GM12875 (cell line): ENCODE results near the gene HCRTR1.

Experiments used
- H3K4me3 ChIP-seq: one replicate; pipeline ENCODE4 v1.5.1; 2011; ENCODE audit warnings: low read depth, low read length, control low read depth
- TF ChIP-seq, protein P1 (sequence below): IDR thresholded peaks from 2 replicates; pipeline ENCODE4 v1.5.1; 2011; ENCODE audit warnings: low read depth, mild to moderate bottlenecking, control low read depth, inconsistent platforms, low read length, moderate library complexity, borderline replicate concordance; ENCODE audit not compliant: insufficient read depth

HCRTR1 gene

DNA sequence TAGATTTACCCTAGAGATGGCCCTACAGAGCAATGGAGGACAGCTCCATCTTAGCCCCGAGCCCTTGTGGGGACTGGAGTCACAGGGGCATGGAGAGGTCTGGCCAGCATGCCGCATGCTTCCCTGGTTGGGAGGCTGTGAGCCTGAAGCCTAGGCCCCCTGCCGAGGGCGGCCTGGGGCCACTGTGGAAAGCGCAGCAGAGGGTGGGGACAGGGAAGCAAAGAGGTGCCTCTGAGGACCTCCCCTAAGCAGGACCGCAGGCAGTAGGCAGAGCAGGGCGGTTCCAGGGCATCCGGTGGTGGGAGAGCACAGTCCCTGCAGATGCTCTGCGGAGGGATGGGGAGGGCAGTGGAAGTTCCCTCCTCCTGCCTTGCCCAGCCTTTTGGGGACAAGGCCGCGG is 53.7 kb downstream of the HCRTR1 start:
- H3K4me3 ChIP-seq = no peak overlapping the region
- TF ChIP-seq, protein P1, sequence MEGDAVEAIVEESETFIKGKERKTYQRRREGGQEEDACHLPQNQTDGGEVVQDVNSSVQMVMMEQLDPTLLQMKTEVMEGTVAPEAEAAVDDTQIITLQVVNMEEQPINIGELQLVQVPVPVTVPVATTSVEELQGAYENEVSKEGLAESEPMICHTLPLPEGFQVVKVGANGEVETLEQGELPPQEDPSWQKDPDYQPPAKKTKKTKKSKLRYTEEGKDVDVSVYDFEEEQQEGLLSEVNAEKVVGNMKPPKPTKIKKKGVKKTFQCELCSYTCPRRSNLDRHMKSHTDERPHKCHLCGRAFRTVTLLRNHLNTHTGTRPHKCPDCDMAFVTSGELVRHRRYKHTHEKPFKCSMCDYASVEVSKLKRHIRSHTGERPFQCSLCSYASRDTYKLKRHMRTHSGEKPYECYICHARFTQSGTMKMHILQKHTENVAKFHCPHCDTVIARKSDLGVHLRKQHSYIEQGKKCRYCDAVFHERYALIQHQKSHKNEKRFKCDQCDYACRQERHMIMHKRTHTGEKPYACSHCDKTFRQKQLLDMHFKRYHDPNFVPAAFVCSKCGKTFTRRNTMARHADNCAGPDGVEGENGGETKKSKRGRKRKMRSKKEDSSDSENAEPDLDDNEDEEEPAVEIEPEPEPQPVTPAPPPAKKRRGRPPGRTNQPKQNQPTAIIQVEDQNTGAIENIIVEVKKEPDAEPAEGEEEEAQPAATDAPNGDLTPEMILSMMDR = no peak

DNA sequence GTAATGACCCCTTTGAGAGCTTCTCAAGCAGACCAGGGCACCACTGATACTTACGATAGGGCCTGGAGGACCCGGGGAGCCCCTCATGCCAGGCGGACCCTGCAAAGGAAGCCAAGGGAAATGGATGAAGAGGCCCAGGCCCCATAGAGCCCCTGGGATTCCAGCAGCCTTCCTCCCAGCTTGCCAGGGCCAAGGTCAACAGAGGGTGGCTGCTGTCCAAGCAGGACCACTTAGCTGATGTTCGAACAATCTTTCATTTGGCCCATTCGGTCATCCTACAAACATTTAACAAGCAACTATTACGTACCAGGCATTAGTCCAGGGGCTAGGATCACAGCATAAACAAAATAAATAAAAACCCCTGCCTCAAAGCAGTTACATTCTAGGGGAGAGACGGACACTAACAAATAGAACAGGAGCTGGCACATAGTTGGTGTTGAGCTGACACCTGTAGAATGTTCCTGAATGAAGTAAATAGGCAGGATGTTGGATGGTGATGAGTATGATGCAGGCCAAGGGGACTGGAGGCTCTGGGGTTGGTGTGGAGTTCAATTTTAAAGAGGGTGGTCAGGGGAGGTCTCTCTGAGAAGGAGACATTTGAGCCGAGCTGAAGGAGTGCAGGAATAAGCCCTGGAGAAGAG is 54.2 kb downstream of the HCRTR1 start:
- no peak overlapping the region for H3K4me3 ChIP-seq
- TF ChIP-seq, protein P1 = no peak

DNA sequence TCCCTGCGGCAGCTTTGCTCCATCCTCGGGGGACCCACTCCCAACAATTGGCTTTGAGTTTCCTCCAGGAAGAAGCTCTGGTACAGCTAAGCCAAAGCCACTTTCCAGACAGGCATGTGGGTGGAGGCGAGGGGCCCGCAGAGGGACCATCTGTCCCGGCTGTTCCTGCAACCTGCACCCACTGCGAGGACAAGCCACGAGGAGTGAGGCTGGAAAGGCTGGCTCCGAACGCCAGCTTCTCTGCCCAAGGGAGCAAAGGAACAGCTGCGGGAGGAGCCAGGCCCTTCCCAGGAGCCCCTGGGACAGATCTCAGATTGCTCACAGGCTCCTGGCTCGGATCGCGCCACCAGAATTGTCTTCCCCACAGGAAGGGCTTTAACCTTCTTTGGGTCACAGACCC is 55.5 kb downstream of the HCRTR1 start:
- no peak overlapping the region for H3K4me3 ChIP-seq
- TF ChIP-seq, protein P1 = no peak

DNA sequence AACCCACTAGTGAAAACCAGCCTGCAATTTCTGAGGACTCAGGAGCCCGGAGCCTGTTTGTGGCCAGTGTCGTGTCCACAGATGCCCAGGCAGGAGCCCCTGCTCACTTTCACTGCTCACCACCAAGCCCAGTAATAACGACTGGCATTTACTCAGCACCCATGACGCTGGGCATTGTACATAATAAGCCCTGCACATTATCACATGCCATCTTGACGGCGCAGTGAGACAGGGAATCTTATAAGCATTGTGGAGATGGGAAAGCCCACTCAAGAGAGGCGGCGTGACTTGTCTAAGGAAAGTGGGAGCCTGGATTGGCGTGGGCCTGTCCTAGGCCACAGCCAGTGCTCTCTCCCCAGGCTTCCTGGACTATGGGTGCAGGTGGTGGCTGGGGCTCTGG is 55.9 kb downstream of the HCRTR1 start:
- TF ChIP-seq, protein P1 = no peak
- no peak overlapping the region for H3K4me3 ChIP-seq

DNA sequence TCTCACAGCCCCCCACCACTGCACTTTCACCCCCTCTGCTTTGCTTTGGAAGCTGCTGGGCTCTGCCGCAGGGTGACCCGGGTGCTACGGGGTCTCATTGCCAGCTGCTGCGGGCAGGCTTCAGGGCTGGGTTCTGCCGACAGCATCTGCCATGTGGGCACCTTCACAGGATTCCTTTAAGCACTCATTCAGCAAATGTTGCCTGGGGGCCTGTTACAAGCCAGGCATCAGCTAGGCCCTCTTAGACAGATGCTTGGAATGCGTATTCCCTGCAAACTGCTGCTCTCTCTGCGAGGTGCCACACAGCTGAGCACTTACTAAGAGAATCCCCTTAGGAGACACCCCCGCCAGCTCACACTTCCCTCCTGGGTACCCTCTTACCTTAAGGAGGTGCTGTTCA is 57.1 kb downstream of the HCRTR1 start:
- TF ChIP-seq, protein P1 = no peak
- no peak overlapping the region for H3K4me3 ChIP-seq

DNA sequence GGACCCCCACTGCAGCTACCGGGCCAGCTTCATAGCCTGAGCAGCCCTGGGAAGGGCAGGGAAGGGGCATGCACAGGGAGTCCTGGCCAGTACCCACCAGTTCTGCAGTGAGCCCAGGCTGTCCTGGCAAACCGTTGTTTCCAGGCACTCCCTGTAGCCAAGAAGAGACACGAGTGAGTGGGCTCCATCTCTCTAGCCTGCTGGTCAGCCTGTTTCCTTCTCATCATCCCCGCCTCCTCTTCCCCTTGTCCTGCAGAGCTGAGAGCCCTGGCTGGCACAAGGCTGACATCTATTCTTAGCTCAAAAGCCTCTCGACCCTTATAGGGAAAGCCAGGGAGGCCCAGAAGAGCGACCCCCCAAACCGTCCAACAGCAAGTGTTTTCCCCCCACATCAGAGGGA is 57.7 kb downstream of the HCRTR1 start:
- H3K4me3 ChIP-seq = no peak overlapping the region
- TF ChIP-seq, protein P1 = no peak

DNA sequence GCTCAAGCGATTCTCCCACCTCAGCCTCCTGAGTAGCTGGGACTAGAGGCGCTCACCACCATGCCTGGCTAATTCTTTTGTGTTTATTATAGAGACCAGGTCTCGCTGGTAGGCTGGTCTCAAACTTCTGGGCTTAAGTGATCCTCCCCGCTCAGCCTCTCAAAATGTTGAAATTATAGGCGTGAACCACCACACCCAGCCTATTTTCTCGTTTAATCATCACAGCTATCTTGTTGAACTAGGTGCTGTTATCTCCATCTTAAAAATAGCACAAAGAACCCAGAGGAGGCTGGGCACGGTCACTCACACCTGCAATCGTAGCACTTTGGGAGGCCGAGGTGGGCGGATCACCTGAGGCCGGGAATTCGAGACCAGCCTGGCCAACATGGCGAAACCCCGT is 58.3 kb downstream of the HCRTR1 start:
- no peak overlapping the region for H3K4me3 ChIP-seq
- TF ChIP-seq, protein P1 = no peak
